GM21381 (cell line): ENCODE measurements around the gene PCNX3.

Experiments
- ATAC-seq: cut with Tn5 transposase; IDR thresholded peaks from one replicate; pipeline ENCODE4 v1.9.1; 2021; ENCODE audit warnings: mild to moderate bottlenecking, moderate library complexity; ENCODE audit not compliant: unreplicated experiment

The PCNX3 gene

DNA sequence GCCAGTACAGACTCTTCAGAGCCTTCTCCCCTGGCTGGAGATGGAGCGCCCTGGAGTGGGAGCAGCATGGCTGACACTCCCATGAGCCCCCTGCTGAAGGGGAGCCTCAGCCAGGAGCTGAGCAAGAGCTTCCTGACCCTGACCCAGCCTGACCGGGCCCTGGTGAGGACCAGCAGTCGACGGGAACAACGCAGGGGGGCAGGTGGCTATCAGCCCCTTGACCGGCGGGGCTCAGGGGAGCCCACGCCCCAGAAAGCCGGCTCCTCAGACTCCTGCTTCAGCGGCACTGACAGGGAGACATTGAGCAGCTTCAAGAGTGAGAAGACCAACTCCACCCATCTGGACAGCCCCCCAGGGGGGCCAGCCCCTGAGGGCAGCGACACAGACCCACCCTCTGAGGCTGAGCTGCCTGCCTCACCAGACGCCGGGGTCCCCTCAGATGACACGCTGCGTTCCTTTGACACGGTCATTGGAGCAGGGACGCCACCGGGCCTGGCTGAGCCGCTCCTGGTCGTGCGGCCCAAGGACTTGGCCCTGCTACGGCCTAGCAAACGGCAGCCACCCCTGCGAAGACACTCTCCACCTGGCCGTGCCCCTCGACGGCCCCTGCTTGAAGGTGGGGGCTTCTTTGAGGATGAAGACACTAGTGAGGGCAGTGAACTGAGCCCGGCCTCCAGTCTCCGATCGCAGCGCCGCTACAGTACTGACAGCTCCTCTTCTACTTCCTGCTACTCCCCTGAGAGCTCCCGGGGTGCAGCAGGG lies 2.6 kb downstream of the PCNX3 start:
- no peak for ATAC-seq

DNA sequence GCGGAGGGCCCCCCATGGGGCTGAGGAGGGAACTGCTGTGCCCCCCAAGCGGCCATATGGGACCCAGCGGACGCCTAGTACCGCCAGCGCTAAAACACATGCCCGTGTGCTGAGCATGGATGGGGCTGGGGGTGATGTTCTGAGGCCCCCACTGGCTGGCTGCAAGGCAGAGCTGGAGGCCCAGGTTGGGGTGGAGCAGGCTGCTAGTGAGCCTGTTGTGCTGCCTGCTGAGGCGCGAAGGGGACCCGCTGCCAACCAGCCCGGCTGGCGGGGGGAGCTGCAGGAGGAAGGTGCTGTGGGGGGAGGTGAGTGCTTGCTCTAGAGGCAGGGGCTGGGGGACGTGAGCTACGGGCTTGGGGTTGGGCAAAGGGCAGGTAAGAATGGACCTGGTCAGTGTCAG lies 3.2 kb downstream of the PCNX3 start:
- no peak for ATAC-seq

DNA sequence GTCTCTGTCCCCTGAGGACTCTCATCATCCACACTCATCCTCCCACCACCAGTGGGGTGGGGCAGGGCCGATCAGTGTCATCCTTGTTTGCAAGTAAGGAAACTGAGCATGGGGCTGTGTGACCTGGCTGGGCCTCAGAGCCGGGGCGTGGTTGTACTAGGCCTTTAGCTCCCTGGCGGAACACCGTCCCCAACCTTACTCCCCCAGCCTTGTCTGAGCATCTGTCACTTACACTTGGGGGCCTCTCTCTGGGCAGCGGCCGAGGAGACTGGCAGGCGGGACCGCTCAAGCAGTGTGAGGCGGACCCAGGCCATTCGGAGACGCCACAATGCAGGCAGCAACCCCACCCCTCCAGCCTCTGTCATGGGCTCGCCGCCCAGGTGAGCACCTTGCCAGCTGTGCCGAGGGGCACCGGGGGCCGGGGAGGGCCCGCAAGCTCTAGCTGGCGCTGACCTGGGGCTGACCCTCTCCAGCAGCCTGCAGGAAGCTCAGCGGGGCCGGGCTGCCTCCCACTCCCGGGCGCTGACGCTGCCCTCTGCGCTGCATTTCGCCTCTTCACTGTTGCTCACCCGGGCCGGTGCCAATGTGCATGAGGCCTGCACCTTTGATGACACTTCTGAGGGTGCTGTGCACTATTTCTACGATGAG lies 3.8 kb downstream of the PCNX3 start:
- ATAC-seq: no peak

DNA sequence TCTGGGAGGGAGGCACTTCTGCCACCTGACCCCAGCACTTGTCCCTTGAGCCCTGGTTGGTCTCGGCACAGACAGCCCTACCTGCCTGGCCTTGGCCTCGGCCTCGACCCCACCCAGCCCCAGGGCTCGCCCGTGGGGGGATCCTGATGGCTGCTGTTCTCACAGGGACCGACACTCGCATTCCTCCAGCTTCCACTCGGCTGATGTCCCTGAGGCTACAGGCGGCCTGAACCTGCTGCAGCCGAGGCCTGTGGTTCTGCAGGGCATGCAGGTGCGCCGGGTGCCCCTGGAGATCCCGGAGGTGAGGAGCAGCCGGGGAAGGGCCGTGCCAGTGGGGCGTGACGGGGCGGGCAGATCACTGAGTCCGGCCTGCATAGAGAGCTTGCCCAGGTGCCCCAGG lies 5.1 kb downstream of the PCNX3 start:
- no peak for ATAC-seq

DNA sequence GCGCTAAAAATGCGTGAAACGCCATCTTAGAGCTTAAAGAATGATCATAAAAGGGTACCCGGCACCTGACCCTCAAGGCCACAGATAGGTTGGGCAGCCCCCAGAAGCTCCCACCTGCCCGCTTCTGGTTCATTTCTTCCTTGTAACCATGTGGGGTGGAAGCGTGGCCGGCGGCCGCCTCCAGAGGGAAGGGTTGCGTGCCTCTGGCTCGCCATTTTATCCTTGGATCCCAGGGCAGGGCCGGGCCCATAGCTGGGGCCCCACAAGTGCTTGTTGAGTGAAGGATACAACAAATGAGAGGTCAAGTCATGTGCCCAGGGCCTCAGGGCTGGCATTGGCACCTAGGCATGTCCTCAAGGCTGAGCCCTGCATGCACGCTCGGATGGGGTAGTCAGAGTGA lies 5.9 kb downstream of the PCNX3 start:
- no peak for ATAC-seq

DNA sequence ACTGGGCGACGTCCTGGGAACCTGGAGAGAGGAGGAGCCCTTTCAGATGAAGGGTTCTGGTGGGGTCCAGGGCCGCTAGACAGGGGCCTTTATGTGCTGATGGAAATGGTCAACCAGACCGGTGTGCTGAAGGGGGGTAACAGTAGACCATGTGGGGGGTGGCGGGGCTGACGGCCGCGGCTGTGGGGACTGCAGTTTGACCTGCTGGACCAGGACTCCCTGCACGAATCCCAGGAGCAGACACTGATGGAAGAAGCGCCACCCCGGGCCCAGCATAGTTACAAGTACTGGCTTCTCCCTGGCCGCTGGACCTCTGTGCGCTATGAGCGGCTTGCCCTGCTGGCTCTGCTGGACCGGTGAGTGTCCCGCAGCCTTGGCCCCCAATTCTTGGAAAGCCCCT lies 6.4 kb downstream of the PCNX3 start:
- ATAC-seq: no peak

DNA sequence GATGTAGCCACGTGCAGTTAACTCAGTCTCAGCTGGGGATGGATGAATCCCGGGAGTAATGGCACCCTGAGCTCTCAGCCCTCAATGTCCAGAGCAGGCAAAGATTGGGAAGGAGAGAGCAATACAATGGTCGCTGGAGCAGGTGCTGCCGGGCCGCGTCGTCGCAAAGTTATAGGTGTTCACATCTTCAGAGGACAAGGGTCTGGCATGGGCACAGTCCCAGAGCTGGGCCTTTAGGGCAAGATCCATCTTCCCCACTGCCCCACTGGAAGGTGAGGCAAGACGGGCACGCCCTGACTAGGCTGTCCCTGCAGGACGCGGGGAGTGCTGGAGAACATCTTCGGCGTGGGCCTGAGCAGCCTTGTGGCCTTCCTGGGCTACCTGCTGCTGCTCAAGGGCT lies 7.6 kb downstream of the PCNX3 start:
- ATAC-seq: no peak

DNA sequence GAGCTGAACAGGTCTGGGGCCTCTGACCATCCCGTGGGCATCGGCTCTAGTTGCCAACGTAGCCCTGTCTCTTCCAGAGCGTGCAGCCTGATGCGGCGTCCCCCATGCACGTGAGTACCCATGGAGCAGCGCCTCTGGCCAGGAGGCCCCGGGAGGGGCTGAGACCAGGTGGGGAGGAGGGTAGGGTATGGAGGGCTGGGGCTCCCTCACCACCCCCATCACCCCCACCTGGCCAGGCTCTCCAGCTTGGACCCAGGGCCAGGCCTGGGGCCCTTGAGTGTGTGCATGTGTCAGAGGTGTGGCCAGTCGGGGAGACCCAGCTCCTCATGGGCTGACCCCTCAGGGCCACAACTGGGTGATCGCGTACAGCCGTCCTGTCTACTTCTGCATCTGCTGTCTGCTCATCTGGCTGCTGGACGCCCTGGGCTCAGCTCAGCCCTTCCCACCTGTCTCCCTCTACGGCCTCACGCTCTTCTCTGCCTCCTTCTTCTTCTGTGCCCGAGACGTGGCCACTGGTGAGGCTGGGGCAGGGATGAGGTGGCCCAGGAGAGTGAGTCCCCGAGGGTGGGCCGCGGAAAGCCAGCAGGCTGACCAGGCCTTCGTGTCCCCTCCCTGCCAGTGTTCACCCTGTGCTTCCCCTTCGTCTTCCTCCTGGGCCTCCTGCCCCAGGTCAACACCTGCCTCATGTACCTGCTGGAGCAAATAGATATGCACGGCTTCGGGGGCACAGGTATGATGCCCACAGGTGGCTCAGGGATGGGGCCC lies 8.5 kb downstream of the PCNX3 start:
- ATAC-seq: no peak

DNA sequence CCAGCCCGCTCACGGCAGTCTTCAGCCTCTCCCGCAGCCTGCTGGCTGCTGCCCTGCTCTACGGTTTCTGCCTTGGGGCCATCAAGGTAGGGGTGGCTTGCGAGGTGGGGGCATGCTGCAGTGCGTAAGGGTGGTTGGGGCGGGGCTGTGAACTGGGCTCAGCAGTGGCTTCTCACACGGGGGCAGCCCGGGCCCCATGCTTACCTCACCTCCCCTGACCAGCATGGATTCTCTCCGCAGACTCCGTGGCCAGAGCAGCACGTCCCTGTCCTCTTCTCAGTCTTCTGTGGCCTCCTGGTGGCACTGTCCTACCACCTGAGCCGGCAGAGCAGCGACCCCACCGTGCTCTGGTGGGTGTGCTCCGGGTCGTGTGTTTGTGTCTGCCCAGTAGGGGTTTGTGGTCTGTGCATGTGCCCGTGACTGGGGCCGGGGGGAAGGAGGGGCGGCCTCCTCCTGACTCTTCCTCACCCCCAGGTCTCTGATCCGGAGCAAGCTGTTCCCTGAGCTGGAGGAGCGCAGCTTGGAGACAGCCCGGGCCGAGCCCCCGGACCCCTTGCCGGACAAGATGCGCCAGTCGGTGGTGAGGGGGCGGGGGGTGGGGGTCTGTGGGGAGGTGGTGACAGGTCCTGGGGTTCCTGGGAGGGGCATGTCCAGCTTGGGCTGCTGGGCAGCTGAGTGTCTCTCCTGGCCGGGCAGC lies 9.5 kb downstream of the PCNX3 start:
- no peak for ATAC-seq

DNA sequence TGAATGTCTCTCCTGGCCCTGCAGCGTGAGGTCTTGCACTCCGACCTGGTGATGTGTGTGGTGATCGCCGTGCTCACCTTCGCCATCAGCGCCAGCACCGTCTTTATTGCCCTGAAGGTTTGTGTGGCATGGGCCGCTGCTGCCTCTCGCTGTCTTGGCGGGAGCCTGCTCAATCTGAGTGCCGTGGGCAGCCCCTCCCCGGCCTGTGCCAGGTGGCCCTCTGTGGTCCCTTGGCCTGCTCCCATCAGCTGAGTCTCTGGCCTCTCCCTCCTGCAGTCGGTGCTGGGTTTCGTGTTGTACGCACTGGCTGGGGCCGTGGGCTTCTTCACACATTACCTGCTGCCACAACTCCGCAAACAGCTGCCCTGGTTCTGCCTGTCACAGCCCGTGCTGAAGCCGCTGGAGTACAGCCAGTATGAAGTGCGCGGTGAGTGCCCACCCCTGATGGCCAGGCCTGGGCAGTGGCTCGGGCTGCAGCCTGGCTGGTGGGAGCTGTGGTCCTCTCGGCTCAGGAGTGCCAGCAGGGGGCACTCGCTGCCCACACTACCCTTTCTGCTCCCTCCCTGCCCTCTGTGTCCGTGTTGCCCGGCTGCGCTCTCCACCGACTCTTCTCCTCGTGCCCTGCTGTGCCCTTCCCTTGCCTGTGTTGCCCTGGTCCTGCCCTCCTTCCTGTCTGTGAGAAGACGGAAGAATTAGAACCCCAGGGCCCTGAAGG lies 10.2 kb downstream of the PCNX3 start:
- no peak for ATAC-seq

DNA sequence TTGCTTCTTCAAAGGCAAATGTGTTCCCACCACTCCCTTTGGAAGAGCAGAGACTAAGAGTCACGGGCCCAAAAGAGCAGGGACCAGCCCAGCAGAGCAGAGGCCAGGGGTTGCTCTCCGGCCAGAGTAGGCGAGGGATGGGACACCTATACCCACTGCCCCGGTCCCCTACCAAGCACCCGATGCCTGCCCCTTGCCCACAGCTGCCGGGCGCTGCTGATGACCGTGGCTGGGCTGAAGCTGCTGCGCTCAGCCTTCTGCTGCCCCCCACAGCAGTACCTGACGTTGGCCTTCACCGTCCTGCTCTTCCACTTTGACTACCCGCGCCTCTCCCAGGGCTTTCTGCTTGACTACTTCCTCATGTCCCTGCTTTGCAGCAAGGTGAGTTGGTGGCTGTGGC lies 11.6 kb downstream of the PCNX3 start:
- ATAC-seq: no peak

DNA sequence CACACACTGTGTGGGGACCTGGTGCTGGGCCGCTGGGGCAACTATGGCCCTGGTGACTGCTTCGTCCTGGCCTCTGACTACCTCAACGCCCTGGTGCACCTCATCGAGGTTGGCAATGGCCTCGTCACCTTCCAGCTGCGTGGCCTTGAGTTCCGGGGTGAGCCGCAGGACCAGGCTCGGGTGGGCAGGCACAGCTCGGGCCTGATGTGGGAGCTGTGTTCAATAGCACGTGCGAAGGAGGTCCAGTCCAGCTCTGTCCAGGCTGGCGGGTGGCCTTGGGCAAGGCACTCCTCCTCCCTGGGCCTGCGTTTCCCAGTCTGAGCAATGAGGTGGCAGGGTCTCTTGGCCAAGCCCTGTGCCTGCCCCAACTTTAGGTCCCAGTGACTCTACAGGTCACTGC lies 14.0 kb downstream of the PCNX3 start:
- ATAC-seq: no peak

DNA sequence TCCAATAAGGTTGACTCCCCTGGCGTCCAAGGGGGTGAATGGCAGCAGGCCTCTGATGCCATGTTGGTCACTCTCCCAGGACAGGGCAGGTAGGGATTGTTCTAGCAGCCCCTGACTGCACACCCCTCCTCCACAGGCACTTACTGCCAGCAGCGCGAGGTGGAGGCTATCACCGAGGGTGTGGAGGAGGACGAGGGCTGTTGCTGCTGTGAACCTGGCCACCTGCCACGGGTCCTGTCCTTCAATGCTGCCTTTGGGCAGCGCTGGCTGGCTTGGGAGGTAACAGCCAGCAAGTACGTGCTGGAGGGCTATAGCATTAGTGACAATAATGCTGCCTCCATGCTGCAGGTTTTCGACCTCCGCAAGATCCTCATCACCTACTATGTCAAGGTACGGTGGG lies 14.6 kb downstream of the PCNX3 start:
- ATAC-seq: no peak

DNA sequence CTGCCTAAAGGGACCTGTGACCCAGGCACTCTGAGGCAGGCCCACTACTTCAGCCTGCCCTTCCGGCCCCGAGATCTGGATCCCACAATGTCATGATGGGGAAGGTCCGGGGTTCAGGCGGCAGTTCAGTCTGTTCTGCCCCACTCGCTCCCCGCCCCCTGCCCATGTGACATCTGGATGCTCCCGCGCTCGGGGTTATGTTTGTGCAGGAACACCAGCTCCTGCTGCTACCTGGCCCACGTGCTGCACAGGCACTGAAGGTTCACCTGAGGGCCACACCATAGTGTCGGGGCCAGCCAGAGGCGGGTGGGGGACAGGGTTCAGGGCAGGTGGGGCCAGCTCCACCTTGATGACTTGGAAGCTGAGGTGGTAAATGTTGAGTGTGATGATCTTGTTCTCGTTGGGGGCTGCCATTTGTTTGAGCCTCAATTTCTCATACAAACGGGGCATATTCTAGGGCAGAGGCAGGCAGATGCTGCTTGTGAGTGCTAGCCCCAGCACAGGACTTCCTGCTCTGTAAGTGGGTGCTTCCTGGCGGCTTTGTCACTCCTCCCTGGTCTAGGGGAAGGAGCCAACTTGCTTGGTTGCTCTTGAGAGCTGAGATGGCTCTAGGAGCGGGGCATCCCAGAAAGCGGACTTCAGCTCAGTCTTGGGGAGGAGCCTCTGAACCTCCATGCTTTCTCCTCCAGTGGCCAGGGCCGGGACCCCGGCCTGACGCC lies 18.0 kb downstream of the PCNX3 start:
- ATAC-seq: no peak

DNA sequence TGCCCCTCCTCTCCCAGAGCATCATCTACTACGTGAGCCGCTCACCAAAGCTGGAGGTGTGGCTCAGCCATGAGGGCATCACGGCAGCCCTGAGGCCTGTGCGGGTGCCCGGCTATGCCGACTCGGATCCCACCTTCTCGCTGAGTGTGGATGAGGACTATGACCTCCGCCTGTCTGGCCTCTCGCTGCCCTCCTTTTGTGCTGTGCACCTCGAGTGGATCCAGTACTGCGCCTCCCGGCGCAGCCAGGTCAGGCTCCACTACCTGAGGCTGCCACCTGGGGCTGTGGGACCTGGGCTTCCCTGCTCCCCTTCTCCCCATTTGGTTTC lies 18.5 kb downstream of the PCNX3 start:
- no peak for ATAC-seq

DNA sequence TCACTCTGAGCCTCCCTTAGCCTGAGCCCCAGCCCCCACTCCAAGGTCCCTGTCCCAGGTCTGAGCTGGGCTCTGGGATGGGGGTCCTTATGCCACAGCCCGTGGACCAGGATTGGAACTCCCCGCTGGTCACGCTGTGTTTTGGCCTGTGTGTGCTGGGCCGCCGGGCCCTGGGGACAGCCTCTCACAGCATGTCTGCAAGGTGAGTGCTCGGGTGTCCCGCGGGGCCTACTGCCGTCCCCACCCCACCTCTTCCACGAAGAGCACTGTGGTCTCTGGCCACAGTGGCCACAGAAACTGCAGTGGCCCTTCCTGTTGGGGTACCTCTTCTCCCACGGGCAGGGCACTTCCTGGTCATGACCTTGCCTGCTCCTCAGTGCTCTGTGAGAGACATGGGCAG lies 18.9 kb downstream of the PCNX3 start:
- ATAC-seq: no peak

DNA sequence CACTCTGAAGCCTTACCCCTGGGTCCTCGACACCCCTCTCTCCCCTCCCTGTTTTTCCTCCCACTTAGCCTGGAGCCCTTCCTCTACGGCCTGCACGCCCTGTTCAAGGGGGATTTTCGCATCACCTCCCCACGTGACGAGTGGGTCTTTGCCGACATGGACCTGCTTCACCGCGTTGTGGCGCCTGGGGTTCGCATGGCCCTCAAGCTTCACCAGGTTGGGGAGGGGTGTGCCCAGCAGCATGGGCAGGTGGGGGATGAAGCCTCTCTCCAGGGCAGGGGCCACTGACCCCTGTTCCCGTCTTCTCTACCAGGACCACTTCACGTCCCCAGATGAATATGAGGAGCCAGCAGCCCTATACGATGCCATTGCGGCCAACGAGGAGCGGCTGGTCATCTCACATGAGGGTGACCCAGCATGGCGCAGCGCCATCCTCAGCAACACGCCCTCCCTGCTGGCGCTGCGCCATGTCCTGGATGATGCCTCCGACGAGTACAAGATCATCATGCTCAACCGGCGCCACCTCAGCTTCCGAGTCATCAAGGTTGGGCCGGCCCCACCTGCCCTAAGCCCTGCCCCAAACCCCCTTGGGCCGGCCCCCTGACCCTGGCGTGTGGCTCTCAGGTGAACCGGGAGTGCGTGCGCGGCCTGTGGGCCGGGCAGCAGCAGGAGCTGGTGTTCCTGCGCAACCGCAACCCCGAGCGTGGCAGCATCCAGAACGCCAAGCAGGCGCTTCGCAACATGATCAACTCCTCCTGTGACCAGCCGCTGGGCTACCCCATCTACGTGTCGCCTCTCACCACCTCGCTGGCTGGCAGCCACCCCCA lies 19.5 kb downstream of the PCNX3 start:
- ATAC-seq: no peak

DNA sequence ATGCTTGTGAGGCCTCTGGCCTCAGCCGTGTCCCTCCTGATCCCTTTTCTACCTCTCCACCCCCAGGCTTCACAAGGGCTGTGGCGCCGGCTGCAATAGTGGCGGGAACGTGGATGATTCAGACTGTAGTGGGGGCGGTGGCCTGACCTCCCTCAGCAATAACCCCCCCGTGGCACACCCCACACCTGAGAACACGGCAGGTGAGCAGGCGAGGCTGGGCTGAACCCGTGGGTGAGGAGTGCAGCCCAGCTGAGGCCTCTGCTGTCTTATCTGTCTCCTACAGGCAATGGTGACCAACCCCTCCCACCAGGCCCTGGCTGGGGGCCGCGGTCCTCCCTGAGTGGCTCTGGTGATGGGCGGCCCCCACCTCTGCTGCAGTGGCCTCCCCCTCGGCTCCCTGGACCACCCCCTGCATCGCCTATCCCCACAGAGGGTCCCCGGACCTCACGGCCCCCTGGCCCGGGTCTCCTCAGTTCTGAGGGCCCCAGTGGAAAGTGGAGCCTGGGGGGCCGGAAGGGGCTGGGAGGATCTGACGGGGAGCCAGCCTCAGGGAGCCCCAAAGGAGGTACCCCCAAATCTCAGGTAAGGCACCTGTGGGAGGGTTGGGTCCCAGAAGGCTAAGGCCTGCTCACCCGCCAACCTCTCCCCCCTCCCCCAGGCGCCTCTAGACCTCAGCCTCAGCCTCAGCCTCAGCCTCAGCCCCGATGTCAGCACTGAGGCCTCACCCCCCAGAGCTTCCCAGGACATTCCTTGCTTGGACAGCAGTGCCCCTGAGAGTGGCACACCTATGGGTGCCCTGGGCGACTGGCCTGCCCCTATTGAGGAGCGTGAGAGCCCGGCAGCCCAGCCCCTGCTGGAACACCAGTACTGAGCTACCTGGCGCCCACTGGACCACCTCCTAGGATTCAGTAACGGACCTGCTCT lies 20.8 kb downstream of the PCNX3 start:
- ATAC-seq: no peak
